HG03378 (cell line): ENCODE results near the gene EIF4EBP2.

Experiments used
- ATAC-seq: cut with Tn5 transposase; IDR thresholded peaks from one replicate; pipeline ENCODE4 v1.9.1; 2021; ENCODE audit warnings: mild to moderate bottlenecking, moderate library complexity; ENCODE audit not compliant: unreplicated experiment

EIF4EBP2 gene

DNA sequence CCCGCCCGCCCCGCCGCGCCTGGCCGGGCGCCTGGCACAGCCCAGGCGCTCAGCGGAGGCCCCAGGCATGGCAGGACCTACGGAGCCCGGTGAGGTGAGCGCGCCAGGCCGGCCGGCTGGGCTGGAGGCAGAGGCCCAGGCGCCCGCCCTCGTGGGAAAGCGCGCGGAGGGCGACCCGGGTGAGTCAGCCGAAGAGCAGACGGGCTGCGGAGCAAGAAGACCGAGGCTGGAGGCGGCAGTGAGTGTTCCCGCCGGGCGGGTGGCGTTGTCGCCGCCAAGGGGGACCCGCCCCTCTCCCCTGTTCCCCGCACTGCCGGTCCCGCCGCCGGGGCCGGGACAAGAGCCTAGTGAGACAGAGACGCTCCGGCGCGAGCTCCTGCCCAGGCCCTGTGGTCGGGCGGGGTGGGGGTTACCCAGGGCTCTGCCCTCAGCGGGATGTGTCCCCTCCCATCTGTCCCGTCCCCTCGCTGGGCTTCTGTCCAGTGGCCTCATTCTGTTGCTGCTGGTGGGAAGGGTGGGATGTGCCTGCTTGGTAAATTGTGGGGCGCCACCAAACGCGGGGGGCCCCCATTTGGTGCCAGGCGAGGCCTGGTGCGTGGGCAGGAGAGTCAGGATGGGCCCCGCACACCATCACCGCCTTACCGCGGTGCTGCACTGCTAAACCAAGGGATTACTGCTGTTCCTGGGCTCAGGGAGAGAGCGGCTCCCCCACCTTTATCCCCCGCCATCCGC is 54.5 kb downstream of the EIF4EBP2 start:
- ATAC-seq, result no peak

DNA sequence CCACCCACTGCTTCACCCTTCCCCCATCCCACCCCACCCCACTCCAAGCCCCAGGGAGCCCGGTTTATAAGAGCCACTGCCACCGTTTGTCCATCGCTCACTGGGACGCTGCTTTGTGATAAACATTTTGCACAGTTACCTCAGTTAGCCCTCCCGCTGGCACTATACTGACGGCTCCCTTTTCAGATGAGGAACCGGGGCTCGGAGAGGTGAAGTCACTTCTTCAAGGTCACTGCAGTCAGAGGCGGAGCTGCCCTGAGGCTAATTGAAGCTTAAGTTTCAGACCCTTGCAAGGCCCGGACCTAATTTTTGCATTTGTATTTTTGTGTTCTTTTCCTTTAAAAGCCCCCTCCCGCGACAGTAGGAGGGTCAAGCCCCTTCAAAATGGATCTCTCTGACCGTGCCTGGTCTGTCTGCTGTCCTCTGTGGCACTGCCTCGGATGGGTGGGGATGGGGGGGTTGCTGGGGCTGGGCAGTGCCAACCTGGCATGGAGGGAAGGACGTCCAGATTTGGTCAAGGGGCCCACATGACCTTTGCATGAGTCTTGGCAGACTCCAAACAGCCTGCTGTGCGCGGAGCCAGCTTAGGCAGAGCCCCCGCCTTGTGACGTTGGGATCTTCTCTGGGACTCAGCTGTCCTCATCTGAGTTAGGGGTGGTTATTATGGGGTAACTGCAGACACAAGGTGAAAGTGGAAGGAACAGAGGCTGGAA is 55.3 kb downstream of the EIF4EBP2 start:
- ATAC-seq, result no peak

DNA sequence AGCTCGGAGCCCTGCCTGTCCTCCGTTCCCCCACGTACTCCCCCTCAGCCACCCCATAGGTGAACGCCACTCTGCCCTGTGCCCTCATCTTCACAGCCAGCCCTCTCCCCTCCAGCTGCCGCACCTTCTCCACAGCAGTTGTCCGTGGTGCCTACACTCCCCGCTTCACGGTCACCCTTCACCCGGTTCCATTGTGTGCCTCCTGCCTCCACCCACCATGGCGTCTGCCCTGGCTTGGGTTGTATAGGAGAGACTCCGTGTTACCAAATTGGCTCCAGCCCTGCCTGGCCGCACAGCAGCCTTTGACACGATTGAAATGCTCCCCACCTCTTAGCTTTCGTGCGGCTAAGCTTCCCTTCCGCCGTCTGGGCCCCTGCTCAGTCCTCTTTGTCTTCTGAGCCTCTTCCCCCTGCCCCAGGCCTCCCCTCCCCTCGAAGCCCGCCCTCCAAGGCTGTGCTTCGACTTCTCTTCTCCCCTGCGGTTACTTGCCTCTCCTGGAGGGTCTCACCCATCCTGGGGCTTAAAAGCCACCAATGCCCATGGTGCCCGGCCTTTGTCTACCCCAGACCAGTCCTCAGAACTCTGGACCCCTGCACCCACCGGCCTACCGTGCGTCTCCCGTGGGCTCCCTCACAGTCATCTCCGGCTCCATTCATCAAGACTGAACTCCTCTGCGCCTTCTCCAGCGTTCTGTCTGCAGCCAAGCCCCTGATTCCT is 56.0 kb downstream of the EIF4EBP2 start:
- no peak for ATAC-seq

DNA sequence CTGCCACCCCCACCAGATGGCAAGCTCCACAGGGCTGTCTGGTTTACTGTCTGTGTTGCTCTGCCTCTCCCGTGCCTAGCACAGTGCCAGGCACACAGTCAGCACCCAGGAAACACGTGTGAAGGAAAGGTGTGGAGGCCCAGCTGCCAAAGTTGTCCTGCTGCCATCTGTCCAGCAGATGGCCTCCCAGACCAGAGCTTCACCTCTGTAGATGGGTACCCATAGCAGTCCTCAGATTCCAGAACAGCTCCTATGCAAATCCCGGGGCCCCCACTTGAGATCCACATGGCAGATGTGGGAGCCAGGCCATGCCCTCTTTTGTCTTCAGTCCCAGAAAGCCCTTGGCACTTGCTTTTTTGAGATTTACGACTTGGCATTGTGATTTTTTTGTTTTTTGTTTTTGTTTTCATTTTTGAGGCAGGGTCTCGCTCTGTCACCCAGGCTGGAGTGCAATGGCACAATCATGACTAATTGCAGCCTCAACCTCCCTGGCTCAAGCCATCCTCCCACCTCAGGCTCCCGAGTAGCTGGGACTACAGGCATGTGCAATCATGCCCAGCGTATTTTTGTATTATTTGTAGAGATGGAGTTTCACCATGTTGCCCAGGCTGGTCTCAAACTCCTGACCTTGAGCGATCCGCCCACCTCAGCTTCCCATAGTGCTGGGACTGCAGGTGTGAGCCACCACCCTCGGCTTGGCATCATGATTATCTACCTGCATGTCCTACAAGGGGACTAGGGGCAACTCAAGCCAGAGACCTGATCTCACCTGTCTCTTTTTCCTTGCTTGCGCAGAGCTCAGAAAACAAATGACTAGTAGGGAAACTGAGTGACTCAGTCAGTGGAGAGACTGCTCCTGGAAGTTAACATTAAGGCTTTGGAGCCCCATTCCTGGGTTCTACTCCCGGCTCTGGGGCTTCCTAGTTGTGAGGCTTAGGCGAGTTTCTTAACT is 57.7 kb downstream of the EIF4EBP2 start:
- no peak for ATAC-seq

DNA sequence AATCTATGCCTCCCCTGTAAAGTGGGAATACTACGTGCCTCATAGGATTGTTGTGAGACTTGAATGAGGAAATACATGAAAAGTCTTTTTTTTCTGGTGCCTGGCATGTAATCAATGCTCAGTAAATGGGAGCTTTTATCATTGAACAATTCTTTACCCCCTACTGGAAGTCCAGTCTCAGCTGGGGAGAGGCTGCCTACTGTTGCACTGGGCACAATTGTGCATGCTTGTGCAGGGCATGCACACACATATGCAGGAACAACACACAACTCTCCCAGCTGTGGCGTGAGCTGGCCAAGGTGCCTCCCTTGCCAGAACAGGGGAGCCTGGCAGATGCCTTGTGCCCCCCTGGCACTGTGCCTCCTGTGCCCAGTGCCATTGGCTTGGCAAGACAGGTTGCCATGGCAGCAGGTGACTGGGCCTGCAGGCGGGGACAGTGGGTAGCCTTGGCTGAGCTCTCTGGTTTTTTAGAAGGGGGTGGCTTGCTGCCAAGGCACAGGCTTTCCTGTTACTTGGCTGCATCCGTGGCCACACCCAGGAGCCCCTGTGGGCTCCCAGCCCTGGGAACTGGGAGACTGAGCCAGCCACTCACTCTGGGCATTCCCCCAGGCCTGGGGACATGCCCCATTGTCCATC is 58.5 kb downstream of the EIF4EBP2 start:
- no peak for ATAC-seq

DNA sequence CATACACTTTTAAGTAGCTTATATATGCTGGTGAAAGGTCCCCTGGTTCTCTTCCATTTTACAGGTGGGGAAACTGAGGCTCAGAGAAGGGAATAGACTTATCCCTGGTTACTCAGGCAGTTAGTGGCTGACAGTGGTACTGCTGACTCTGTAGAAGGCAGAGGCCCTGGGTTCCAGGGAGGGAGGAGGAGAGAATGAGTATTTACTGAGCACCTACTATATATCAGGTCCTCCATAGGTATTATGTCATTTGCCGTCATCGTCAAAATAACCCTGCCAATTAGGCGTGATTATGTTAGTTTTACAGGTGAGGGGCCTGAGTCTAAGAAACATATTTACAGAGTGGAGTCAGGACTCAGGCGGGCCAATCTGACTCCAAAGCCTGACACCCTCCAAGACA is 61.3 kb downstream of the EIF4EBP2 start:
- ATAC-seq, result no peak

DNA sequence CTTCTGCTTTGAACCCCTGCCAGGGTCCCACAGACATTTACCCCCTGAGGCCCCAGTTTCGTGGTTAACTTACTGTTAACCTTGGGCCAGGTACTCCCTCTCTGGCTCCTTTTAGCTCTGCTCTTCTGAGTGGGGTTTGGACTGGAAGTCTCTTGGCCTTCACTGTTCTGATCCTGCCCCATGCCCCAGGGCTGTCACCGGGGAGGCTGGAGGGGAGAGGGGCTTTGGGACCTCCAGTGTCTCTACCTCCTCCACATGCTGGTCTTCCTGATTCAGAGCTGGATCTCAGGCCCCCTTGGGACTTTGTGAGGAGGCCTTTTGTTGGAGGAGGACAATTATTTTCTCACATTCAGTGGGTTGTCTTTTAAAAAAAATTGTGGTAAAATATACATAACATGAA is 61.9 kb downstream of the EIF4EBP2 start:
- ATAC-seq, result no peak

DNA sequence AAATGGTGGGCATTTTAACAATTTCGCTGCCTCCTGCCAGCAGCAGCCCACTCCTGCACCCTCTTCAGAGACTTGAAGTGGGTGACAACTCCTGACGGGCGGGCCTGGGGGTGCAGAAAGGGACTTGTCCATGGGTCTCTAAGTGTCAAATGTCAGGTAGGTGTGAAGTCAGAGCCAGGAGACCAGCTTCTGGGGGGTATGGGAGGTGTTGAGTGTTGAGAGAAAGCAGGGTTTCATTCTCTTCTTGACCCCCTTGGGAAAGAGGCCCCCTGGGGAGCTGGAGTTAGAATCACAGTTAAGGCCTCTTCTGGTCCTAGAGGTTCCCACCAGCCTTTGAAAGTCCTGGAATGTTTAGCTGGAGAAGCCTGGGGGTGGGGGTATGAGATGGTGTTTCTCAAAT is 63.0 kb downstream of the EIF4EBP2 start:
- no peak for ATAC-seq

DNA sequence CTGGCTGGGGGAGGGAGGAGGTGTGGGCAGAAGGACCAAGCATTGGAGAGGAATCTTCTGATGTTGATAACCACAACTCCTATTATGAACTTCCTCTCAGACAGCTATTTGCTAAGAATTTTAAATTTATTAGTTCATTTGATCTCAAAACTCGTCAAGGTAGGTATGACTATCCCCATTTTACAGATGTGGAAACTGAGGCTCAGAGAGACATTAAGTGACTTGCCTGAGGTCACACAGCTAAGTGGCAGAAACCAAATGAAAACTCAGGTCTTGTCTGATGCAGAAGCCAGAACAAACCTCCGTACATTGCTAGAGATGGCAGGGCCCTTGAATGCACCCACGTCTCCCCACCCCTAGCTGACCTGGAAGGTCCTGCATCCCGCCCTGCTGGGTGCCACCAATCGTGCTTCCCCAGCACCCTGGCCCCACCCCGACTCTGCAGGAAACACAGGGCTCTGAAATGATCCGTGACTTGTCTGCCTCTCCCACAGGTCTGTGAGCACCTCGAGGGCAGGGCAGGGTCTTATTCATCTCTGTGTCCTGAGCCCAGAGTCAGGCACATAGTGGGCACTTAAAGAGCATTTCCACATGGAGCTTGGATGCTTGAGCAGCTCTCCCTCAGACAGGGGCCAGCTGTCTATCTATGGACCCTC is 69.0 kb downstream of the EIF4EBP2 start:
- ATAC-seq, result no peak

DNA sequence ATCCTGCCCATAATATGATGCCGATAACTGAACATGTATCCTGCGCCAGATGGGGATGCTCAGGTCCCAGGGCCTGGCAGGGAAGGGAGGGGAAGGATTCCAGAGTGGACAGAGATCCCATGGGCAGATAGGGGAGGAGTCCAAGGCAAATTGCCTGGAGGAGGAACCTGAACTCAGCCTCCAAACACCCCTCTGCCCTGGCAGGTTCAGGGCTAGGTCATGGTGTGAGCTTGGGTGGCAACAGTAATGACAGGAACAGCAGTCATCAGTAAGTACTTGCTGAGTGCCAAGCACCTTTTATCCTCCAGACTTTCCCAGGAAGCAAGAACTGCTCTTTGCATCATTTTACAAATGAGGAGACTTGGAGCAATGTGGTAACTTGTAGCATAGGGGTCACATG is 70.8 kb downstream of the EIF4EBP2 start:
- ATAC-seq, result no peak

DNA sequence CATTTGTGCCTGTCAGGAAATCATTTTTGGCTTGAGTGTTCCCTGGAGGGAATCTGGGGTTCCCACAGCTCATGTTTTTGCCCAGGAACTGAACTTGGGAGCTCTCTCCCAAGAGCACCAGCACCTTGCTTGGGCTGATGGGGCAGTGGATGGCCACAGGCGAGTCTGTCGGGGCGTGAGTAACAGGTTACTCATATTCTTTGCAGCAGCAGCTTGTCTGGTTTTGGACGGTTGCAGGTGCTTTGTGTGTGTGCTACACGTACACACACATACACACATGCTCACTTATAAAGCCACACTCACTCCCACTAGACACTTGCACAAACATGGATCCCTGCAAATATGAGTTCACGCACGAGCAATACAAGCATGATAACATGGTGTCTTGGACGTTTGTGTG is 71.7 kb downstream of the EIF4EBP2 start:
- ATAC-seq, result no peak

DNA sequence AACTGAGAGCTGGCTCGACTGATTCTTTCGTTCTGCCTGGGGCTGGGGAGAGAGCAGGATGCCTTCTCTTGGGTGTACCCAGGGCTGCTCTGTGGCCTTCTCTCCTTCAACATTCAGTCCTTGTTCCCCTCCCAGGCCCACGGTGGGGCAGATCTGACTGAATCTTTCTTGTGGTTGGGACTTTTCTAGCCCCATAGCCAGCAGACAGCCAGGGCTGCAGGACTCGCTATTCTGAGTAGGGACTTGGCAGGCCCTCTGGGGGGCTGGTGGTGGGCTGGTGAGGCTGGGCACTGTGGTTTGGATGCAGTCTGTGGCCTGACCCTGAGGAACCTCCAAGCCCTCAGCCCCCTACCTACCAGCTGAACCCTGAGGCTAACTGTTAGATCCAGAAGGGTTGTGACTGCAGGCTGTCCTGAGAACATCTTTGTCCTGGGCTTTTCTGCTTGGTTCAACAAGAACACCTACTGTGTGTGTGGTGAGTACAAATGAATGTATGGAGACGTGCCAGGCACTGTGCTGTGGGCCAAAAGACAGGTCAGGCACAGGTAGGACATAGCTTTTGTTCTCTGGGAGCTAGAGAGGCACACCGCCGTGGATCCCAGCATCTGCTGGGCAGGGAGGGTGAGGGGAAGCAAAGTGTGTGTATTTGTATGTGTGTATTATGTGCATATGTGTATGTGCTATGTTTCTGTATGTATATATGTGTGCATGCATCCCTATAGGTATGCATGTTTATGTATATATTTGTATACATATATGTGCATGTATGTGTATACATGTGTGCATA is 72.5 kb downstream of the EIF4EBP2 start:
- ATAC-seq, result no peak

DNA sequence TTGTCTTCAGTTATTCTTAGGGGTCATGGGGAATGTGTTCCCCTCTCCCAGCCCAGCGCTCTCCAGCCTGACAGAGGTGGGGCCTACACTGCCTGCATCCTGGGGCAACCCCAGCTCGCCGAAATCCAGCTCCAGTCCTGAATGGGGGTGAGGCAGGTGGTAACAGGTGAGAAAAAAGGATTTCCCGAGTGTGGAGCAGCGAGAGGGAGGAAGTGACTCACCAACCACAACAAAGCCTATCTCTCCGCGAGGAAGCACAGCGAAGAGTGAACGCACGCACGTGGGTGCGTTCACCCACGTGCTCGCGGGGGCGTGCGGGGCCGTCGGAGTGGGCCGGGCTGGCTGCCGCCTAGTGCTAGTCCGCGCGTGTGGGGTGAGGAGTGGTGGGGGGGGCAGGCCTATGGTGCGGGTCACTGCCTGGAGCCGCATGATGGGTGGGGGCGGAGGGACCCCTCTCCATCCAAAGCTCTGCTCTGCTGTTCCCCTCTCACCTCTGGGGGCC is 73.8 kb downstream of the EIF4EBP2 start:
- no peak for ATAC-seq
